ENCODE data around the gene CHERP. TPM values are rescaled to one million over a fixed set of nuclear protein-coding genes. Genes with fewer than 3 reads are reported as not detected.

CHERP gene
- total and polyA plus RNA-seq, 2 experiments from 2014 or later = 31.6 to 41.2 TPM

DNA sequence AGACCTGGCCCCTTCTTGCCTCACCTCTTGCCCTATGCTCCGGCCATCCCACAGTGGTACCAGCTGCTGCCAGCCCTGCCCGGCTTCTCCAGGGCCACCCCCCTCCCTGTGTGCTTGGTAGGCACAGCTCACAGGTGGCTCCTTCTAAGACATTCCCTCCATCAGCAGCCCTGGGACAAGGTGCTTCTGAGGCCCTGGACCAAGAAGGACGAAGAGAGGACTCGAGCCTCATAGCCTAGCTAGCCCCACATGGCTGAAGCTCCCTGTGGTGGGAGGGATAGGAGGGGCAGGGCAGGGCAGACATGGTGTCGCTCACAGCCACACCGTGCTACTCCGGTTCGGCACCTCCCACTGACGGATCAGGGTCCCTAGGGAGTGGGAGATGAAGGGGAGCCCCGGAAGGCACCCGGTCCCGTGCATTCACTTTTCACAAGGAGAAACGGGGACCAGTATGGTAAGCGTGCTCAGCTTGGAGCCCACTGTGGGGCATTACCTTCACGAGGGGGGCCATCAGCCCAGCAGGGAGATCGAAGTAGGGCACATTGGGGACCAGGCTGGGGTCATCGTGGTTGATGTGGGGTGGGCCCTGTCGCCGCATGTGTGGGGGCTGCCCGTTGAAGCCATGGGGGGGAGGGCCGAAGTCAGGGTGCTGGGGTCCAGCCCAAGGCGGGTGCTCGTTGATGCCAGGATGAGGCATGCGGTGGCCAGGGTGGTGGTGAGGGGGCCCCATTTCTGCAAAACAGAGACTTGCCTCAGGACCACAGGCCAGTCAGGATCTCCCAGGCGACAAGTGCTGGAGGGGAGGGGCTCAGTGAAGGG lies 19.5 kb downstream of the CHERP start:
- no peaks in the 10 kb centered on the region for H3K9me3 Mint-ChIP-seq
- no peak overlapping the region for H2AFZ ChIP-seq
- peaks cover 21% of the 10 kb centered on the region for H4K20me1 ChIP-seq (replicated peaks; ENCODE audit: insufficient read depth)
- peaks cover 87% of the 10 kb centered on the region for H3K36me3 Mint-ChIP-seq (ENCODE audit: low read depth)
- no peaks in the 10 kb centered on the region for H3K4me1 ChIP-seq (ENCODE audit: insufficient read depth)
- no peaks in the 10 kb centered on the region for H3K9me2 ChIP-seq (ENCODE audit: insufficient read depth)
- no peak for ATAC-seq
- no peak overlapping the region for H3K4me3 Mint-ChIP-seq
- H3K27ac ChIP-seq (ENCODE audit: low read depth) = no peak overlapping the region
- H3K4me1 Mint-ChIP-seq = no peaks in the 10 kb centered on the region
- no peaks in the 10 kb centered on the region for H3K79me2 ChIP-seq (replicated peaks; ENCODE audit: insufficient read depth)
- no peaks in the 10 kb centered on the region for H3K27me3 ChIP-seq (ENCODE audit: insufficient read depth)
- H3K4me3 ChIP-seq = no peak overlapping the region
- H3K4me2 ChIP-seq = no peak overlapping the region
- TF ChIP-seq ZNF114 (CRISPR knock-in tag; IDR thresholded peaks at IDR 0.05) = no peak
- peaks cover 50% of the 10 kb centered on the region for H3K36me3 ChIP-seq (ENCODE audit: insufficient read depth)
- peaks cover 20% of the 10 kb centered on the region for H3F3A ChIP-seq (replicated peaks; ENCODE audit: low read depth)
- H3K27ac Mint-ChIP-seq = no peak overlapping the region
- no peak for DNase-seq (ENCODE audit: low spot score)
- H3K27me3 Mint-ChIP-seq (ENCODE audit: insufficient read depth, low read depth, poor library complexity) = peaks cover 9% of the 10 kb centered on the region

- peaks cover 40% of the 10 kb centered on the region for H3K36me3 ChIP-seq (ENCODE audit: insufficient read depth)
- H3K27ac Mint-ChIP-seq = no peak overlapping the region
- no peak for DNase-seq (ENCODE audit: low spot score)
These were observed 20.4 kb downstream of the CHERP start for GRCh38 chr19:16521715-16522289.

More at GRCh38 chr19:16521715-16522289, 20.4 kb downstream of the CHERP start:
- peaks cover 18% of the 10 kb centered on the region for H4K20me1 ChIP-seq (replicated peaks; ENCODE audit: insufficient read depth)
- Mint-ChIP-seq H3K9me3 (no peaks in the 10 kb centered on the region; the same call in 2 of the 3 replicates), H3K36me3 (ENCODE audit: low read depth) (peaks cover 87% of the 10 kb centered on the region), H3K27me3 (ENCODE audit: insufficient read depth, low read depth, poor library complexity) (peaks cover 9% of the 10 kb centered on the region), H3K4me1 (no peaks in the 10 kb centered on the region), H3K4me3 (no peak overlapping the region)
- H3K4me2 ChIP-seq = no peak overlapping the region
- H2AFZ ChIP-seq = no peak overlapping the region
- H3F3A ChIP-seq (replicated peaks; ENCODE audit: low read depth) = peaks cover 20% of the 10 kb centered on the region
- TF ChIP-seq, protein P1, sequence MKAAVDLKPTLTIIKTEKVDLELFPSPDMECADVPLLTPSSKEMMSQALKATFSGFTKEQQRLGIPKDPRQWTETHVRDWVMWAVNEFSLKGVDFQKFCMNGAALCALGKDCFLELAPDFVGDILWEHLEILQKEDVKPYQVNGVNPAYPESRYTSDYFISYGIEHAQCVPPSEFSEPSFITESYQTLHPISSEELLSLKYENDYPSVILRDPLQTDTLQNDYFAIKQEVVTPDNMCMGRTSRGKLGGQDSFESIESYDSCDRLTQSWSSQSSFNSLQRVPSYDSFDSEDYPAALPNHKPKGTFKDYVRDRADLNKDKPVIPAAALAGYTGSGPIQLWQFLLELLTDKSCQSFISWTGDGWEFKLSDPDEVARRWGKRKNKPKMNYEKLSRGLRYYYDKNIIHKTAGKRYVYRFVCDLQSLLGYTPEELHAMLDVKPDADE (IDR thresholded peaks at IDR 0.05) = no peak
- TF ChIP-seq ZNF114 (CRISPR knock-in tag; IDR thresholded peaks at IDR 0.05) (no peak), EZH2 (IDR thresholded peaks at IDR 0.05; ENCODE audit: low read depth, unreplicated experiment) (no peak), NANOG (IDR thresholded peaks at IDR 0.05; ENCODE audit: borderline replicate concordance) (no peak), STAT1 (IDR thresholded peaks at IDR 0.05; ENCODE audit: unreplicated experiment) (no peak), POLR2AphosphoS5 (IDR thresholded peaks at IDR 0.05; ENCODE audit: low read depth) (no peak), JUNB (IDR thresholded peaks at IDR 0.05; ENCODE audit: unreplicated experiment) (no peak), CREB1 (CRISPR knock-in tag; IDR thresholded peaks at IDR 0.05; ENCODE audit: low read depth) (no peak)
- TF ChIP-seq, protein P2, sequence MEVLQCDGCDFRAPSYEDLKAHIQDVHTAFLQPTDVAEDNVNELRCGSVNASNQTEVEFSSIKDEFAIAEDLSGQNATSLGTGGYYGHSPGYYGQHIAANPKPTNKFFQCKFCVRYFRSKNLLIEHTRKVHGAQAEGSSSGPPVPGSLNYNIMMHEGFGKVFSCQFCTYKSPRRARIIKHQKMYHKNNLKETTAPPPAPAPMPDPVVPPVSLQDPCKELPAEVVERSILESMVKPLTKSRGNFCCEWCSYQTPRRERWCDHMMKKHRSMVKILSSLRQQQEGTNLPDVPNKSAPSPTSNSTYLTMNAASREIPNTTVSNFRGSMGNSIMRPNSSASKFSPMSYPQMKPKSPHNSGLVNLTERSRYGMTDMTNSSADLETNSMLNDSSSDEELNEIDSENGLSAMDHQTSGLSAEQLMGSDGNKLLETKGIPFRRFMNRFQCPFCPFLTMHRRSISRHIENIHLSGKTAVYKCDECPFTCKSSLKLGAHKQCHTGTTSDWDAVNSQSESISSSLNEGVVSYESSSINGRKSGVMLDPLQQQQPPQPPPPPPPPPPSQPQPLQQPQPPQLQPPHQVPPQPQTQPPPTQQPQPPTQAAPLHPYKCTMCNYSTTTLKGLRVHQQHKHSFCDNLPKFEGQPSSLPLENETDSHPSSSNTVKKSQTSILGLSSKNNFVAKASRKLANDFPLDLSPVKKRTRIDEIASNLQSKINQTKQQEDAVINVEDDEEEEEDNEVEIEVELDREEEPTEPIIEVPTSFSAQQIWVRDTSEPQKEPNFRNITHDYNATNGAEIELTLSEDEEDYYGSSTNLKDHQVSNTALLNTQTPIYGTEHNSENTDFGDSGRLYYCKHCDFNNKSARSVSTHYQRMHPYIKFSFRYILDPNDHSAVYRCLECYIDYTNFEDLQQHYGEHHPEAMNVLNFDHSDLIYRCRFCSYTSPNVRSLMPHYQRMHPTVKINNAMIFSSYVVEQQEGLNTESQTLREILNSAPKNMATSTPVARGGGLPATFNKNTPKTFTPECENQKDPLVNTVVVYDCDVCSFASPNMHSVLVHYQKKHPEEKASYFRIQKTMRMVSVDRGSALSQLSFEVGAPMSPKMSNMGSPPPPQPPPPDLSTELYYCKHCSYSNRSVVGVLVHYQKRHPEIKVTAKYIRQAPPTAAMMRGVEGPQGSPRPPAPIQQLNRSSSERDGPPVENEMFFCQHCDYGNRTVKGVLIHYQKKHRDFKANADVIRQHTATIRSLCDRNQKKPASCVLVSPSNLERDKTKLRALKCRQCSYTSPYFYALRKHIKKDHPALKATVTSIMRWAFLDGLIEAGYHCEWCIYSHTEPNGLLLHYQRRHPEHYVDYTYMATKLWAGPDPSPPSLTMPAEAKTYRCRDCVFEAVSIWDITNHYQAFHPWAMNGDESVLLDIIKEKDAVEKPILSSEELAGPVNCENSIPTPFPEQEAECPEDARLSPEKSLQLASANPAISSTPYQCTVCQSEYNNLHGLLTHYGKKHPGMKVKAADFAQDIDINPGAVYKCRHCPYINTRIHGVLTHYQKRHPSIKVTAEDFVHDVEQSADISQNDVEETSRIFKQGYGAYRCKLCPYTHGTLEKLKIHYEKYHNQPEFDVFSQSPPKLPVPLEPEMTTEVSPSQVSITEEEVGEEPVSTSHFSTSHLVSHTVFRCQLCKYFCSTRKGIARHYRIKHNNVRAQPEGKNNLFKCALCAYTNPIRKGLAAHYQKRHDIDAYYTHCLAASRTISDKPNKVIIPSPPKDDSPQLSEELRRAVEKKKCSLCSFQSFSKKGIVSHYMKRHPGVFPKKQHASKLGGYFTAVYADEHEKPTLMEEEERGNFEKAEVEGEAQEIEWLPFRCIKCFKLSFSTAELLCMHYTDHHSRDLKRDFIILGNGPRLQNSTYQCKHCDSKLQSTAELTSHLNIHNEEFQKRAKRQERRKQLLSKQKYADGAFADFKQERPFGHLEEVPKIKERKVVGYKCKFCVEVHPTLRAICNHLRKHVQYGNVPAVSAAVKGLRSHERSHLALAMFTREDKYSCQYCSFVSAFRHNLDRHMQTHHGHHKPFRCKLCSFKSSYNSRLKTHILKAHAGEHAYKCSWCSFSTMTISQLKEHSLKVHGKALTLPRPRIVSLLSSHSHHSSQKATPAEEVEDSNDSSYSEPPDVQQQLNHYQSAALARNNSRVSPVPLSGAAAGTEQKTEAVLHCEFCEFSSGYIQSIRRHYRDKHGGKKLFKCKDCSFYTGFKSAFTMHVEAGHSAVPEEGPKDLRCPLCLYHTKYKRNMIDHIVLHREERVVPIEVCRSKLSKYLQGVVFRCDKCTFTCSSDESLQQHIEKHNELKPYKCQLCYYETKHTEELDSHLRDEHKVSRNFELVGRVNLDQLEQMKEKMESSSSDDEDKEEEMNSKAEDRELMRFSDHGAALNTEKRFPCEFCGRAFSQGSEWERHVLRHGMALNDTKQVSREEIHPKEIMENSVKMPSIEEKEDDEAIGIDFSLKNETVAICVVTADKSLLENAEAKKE (CRISPR knock-in tag; IDR thresholded peaks at IDR 0.05) = no peak
- no peaks in the 10 kb centered on the region for H3K4me1 ChIP-seq (ENCODE audit: insufficient read depth)
- no peaks in the 10 kb centered on the region for H3K79me2 ChIP-seq (replicated peaks; ENCODE audit: insufficient read depth)
- no peaks in the 10 kb centered on the region for H3K27me3 ChIP-seq (ENCODE audit: insufficient read depth)
- H3K27ac ChIP-seq (ENCODE audit: low read depth) = no peak overlapping the region
- no peak for ATAC-seq
- no peaks in the 10 kb centered on the region for H3K9me2 ChIP-seq (ENCODE audit: insufficient read depth)
- no peak overlapping the region for H3K4me3 ChIP-seq

Measured in GM23338 (cell line).